K562 (cell line): ENCODE data around the gene PYCR2. TPM values are rescaled to one million over a fixed set of nuclear protein-coding genes. Genes with fewer than 3 reads are reported as not detected.

Experiments used
- BMI1 ChIP-seq: fragments of 150-350 bp; IDR thresholded peaks from 2 replicates; pipeline ENCODE4 v1.6.1; 2014; ENCODE audit warnings: low read length
- C11orf30 ChIP-seq: fragments of 450-650 bp; IDR thresholded peaks from 2 replicates; pipeline ENCODE4 v1.6.1; 2016; ENCODE audit warnings: low read depth, mild to moderate bottlenecking
- CHD2 ChIP-seq: IDR thresholded peaks from 2 replicates; pipeline ENCODE4 v1.6.1; 2011; ENCODE audit warnings: low read depth, low read length
- ETV5 ChIP-seq: sonication (generic); formaldehyde crosslinking; IDR thresholded peaks from 2 replicates; pipeline ENCODE4 v1.4.0; 2020; ENCODE audit warnings: low read depth, mild to moderate bottlenecking, missing genetic modification reagents
- GTF2F1 ChIP-seq: IDR thresholded peaks from 2 replicates; pipeline ENCODE4 v1.6.1; 2011; ENCODE audit warnings: low read depth, low read length, improper control_type of control experiment
- IFI16 ChIP-seq: fragments of 250-450 bp; sonication (Bioruptor Pico); IDR thresholded peaks from 2 replicates; pipeline ENCODE4 v2.1.2; 2022; ENCODE audit warnings: mild to moderate bottlenecking, inconsistent platforms
- NFRKB ChIP-seq: fragments of 450-650 bp; IDR thresholded peaks from 2 replicates; pipeline ENCODE4 v1.6.1; 2016; ENCODE audit warnings: low read depth
- PCBP1 ChIP-seq: fragments of 200-400 bp; formaldehyde crosslinking; IDR thresholded peaks from 2 replicates; pipeline ENCODE4 v1.6.1; 2018; ENCODE audit warnings: mild to moderate bottlenecking, low read depth, low read length; ENCODE audit not compliant: poor library complexity, severe bottlenecking
- POLR3G ChIP-seq: IDR thresholded peaks from 2 replicates; pipeline ENCODE4 v1.6.1; 2011; ENCODE audit not compliant: insufficient read length, insufficient replicate concordance; ENCODE audit errors: extremely low read depth
- SIN3B ChIP-seq: fragments of 450-650 bp; IDR thresholded peaks from 2 replicates; pipeline ENCODE4 v1.6.1; 2017; ENCODE audit warnings: low read depth, mild to moderate bottlenecking, moderate library complexity
- SMAD1 ChIP-seq: fragments of 150-350 bp; IDR thresholded peaks from 2 replicates; pipeline ENCODE4 v1.6.1; 2014; ENCODE audit warnings: low read length, low read depth; ENCODE audit not compliant: partially characterized antibody
- SMARCA4 ChIP-seq: fragments of 450-650 bp; IDR thresholded peaks from 2 replicates; pipeline ENCODE4 v1.6.1; 2016
- STAG1 ChIP-seq: sonication (generic); formaldehyde crosslinking; IDR thresholded peaks from 2 replicates; pipeline ENCODE4 v1.5.0; 2020; ENCODE audit warnings: missing genetic modification reagents, borderline replicate concordance
- polyA plus RNA-seq, 8 experiments: library from polyadenylated mRNA; depleted of rRNA in 4 of 8; stranded (reverse) in 5 of 8; unstranded in 3 of 8; fragments of >200 nt; fragmentation: Nextera tagmentation in 2 of 8; fragmentation: Illumina TruSeq in 1 of 8; extraction: Ambion mirVana in 2 of 8; extraction: Trizol in 1 of 8; gene quantifications; 2 replicates each; pipeline versions ENCODE4 v1.2.1 to v1.2.3, GENCODE V29; 2011 to 2014; ENCODE audit warnings: inconsistent platforms in 1 of 8, missing spikeins in 1 of 8
- total RNA-seq, 7 experiments: library from RNA; depleted of rRNA in 6 of 7; stranded (reverse); fragments of >200 nt in 6 of 7; fragmentation: Illumina TruSeq in 2 of 7; extraction: Trizol in 2 of 7; gene quantifications; 2 replicates each; pipeline versions ENCODE4 v1.2.1 to v1.2.3, GENCODE V29; 2011 to 2021; ENCODE audit warnings: low replicate concordance in 1 of 7
- TF ChIP-seq, protein P1 (sequence below): fragments of 250-450 bp; sonication (Bioruptor Pico); IDR thresholded peaks from 2 replicates; pipeline ENCODE4 v1.4.0; 2020; ENCODE audit warnings: borderline replicate concordance
- TF ChIP-seq, protein P2 (sequence below): fragments of 450-650 bp; IDR thresholded peaks from 2 replicates; pipeline ENCODE4 v1.6.1; 2016
- TF ChIP-seq, protein P3 (sequence below): fragments of 450-650 bp; formaldehyde crosslinking; IDR thresholded peaks from 2 replicates; pipeline ENCODE4 v1.4.0; 2020; ENCODE audit warnings: mild to moderate bottlenecking, mixed read lengths
- TF ChIP-seq, protein P4 (sequence below): fragments of 250-450 bp; sonication (Bioruptor Pico); IDR thresholded peaks from 2 replicates; pipeline ENCODE4 v1.9.0; 2021; ENCODE audit warnings: mild to moderate bottlenecking
- TF ChIP-seq, protein P5 (sequence below): fragments of 250-450 bp; sonication (Bioruptor Pico); IDR thresholded peaks from 2 replicates; pipeline ENCODE4 v1.5.0; 2021
- TF ChIP-seq, protein P6 (sequence below): fragments of 250-450 bp; sonication (Bioruptor Pico); IDR thresholded peaks from 2 replicates; pipeline ENCODE4 v1.8.0; 2022; ENCODE audit warnings: moderate library complexity, mild to moderate bottlenecking, inconsistent platforms
- TF ChIP-seq, protein P7 (sequence below), 2 experiments: fragments of 450-650 bp; IDR thresholded peaks; 2 replicates each; pipeline ENCODE4 v1.6.1; 2016

PYCR2 gene
- total and polyA plus RNA-seq, 9 of the 15 experiments (the other 6 are each of a cell fraction or from before 2014, with no cell fraction given) = 5.5 to 219 (median 127) TPM

DNA sequence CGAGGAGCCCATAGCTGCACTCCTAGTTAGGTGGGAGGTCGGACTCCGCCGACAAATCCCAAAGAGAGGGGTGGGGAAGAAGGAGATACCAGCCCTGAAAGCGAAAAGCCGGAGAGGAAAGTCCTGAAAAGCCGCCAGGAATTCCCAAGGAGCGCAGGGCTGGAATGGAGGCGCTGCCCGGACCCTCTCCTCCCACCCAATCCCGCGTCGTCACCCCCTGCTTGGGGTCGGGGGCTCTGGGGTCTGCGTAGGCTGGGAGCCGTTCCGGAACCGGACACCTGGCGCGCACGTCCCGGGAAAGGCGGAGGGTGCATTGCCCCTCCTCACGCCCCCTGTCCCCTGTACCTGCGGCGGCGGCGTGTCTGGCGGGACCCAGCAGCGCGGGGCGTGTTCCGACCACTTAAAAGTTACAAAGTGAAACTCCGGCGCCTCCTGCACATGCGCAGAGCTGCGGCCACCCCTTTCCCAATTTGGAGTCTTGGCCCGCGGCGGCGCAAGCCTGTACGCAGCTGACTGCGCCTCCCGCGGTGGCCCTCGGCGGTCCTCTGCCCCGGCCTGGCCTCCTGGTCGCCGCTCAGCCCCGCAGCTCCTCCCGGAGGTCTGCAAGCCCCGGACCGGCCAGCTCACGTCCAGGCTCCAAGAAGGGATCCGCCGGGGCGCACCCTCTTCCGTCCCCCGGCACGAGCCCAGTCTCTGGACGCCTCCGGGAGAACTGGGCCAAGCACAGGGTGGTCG, 41.9 kb downstream of the PYCR2 start, which contains the start of gene TMEM63A (continued):
- TF ChIP-seq, protein P1, sequence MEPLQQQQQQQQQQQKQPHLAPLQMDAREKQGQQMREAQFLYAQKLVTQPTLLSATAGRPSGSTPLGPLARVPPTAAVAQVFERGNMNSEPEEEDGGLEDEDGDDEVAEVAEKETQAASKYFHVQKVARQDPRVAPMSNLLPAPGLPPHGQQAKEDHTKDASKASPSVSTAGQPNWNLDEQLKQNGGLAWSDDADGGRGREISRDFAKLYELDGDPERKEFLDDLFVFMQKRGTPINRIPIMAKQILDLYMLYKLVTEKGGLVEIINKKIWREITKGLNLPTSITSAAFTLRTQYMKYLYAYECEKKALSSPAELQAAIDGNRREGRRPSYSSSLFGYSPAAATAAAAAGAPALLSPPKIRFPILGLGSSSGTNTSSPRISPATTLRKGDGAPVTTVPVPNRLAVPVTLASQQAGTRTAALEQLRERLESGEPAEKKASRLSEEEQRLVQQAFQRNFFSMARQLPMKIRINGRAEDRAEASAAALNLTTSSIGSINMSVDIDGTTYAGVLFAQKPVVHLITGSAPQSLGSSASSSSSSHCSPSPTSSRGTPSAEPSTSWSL (CRISPR knock-in tag) = no peak
- no peak for TF ChIP-seq CHD2
- 0 out of 2 replicates have a peak, but pooled peaks have one; percentile 5 for TF ChIP-seq SMARCA4
- no peak for TF ChIP-seq C11orf30
- TF ChIP-seq NFRKB = peak; percentile 38
- TF ChIP-seq GTF2F1 = peak; percentile 56; the same call in 1 of the 2 replicates
- TF ChIP-seq IFI16 (CRISPR knock-in tag) = no peak
- TF ChIP-seq, protein P2, sequence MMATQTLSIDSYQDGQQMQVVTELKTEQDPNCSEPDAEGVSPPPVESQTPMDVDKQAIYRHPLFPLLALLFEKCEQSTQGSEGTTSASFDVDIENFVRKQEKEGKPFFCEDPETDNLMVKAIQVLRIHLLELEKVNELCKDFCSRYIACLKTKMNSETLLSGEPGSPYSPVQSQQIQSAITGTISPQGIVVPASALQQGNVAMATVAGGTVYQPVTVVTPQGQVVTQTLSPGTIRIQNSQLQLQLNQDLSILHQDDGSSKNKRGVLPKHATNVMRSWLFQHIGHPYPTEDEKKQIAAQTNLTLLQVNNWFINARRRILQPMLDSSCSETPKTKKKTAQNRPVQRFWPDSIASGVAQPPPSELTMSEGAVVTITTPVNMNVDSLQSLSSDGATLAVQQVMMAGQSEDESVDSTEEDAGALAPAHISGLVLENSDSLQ = no peak
- TF ChIP-seq, protein P3, sequence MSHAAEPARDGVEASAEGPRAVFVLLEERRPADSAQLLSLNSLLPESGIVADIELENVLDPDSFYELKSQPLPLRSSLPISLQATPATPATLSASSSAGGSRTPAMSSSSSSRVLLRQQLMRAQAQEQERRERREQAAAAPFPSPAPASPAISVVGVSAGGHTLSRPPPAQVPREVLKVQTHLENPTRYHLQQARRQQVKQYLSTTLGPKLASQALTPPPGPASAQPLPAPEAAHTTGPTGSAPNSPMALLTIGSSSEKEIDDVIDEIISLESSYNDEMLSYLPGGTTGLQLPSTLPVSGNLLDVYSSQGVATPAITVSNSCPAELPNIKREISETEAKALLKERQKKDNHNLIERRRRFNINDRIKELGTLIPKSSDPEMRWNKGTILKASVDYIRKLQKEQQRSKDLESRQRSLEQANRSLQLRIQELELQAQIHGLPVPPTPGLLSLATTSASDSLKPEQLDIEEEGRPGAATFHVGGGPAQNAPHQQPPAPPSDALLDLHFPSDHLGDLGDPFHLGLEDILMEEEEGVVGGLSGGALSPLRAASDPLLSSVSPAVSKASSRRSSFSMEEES (CRISPR knock-in tag) = peak; percentile 3; the same call in 1 of the 2 replicates
- TF ChIP-seq, protein P4, sequence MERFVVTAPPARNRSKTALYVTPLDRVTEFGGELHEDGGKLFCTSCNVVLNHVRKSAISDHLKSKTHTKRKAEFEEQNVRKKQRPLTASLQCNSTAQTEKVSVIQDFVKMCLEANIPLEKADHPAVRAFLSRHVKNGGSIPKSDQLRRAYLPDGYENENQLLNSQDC (CRISPR knock-in tag) = no peak
- TF ChIP-seq SMAD1 = no peak
- 0 out of 2 replicates have a peak, but pooled peaks have one; percentile 46 for TF ChIP-seq SIN3B
- TF ChIP-seq ETV5 (CRISPR knock-in tag) = peak; percentile 59; the same call in 1 of the 2 replicates
- TF ChIP-seq, protein P5, sequence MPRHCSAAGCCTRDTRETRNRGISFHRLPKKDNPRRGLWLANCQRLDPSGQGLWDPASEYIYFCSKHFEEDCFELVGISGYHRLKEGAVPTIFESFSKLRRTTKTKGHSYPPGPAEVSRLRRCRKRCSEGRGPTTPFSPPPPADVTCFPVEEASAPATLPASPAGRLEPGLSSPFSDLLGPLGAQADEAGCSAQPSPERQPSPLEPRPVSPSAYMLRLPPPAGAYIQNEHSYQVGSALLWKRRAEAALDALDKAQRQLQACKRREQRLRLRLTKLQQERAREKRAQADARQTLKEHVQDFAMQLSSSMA (CRISPR knock-in tag) = peak; percentile 23; the same call in 1 of the 2 replicates
- no peak for TF ChIP-seq BMI1
- TF ChIP-seq, protein P6, sequence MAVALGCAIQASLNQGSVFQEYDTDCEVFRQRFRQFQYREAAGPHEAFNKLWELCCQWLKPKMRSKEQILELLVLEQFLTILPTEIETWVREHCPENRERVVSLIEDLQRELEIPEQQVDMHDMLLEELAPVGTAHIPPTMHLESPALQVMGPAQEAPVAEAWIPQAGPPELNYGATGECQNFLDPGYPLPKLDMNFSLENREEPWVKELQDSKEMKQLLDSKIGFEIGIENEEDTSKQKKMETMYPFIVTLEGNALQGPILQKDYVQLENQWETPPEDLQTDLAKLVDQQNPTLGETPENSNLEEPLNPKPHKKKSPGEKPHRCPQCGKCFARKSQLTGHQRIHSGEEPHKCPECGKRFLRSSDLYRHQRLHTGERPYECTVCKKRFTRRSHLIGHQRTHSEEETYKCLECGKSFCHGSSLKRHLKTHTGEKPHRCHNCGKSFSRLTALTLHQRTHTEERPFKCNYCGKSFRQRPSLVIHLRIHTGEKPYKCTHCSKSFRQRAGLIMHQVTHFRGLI (CRISPR knock-in tag) = no peak
- no peak for TF ChIP-seq STAG1
- TF ChIP-seq POLR3G = no peak
- TF ChIP-seq, protein P7, sequence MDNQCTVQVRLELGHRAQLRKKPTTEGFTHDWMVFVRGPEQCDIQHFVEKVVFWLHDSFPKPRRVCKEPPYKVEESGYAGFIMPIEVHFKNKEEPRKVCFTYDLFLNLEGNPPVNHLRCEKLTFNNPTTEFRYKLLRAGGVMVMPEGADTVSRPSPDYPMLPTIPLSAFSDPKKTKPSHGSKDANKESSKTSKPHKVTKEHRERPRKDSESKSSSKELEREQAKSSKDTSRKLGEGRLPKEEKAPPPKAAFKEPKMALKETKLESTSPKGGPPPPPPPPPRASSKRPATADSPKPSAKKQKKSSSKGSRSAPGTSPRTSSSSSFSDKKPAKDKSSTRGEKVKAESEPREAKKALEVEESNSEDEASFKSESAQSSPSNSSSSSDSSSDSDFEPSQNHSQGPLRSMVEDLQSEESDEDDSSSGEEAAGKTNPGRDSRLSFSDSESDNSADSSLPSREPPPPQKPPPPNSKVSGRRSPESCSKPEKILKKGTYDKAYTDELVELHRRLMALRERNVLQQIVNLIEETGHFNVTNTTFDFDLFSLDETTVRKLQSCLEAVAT (IDR thresholded peaks at IDR 0.05) = peak in 1 of 2 experiments; percentile 68; a peak in 1 of 4 replicates
- peak; percentile 77 for TF ChIP-seq PCBP1
